GM19463 (cell line): ENCODE measurements around the gene NALCN.

ENCODE experiments used
- ATAC-seq: cut with Tn5 transposase; IDR thresholded peaks from one replicate; pipeline ENCODE4 v1.9.1; 2021; ENCODE audit warnings: mild to moderate bottlenecking, moderate library complexity; ENCODE audit not compliant: unreplicated experiment

The NALCN gene

DNA sequence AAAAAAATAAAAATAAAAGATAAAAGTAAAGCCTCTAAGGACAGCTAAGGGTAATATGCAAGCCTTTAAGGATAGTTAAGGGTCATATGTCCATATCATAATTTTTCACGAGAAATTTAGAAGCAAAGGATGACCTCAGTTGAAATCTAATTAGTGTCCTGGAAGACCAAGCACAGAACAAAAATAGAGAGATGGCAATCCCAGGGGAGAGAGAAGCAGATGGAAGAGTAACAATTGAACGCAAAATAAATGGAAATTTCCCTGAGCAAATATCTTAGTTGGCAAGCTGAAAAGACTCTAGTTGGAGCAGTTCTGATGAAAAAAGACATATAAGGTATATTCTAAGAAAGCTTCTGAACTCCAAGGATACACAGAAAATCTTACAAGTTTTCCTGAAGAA lies 275.4 kb downstream of the NALCN start:
- no peak for ATAC-seq

DNA sequence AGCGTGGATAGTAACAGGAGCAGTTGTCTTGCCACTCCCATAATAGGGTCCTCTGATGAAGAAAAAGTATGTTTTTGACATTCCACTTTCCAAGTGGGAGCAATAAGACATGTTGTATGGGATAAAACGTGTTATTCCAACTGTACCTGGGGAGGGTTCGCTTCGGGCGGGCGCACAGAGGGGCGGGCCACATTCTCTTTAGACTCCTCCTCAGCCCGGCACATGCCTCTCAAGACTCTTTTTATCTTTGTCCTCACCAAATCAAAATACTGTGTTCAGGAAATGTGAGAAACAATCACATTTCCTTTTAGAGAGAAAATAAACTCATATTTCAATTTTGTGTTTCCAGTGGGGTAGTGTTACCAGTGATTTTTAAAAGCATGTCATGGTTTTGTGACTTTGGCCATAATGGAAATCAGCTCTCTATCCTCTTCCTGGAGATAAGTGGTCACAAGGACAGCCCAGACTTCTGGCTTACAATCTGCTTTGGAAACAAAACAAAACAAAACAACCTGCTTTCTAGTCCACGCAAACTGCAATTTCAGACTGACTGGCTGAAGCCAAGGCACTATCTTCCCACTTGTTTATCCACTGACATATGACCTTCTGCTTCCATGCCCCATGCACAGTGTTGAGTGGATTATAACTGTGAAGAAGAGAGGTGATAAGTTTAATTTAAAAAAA lies 276.1 kb downstream of the NALCN start:
- no peak for ATAC-seq

DNA sequence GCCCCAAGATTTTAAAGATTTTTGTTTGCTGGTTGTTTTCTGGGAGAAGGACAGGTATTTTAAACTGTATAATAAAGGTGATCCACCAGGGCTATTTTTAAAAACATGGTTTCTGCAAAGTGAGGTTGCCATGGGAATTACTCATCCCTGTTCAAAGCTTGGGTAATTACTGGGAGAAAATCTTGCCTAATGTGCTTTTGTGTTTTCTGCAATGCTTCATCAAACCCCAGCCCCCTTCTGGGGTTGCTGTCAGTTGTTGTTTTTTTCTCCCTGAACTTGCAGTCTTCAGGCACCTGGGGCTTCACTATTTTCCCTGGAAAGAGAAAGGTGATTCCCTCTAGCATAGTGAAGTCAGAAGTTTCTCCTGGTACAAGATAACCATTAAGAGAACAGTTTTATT lies 277.2 kb downstream of the NALCN start:
- ATAC-seq = no peak

DNA sequence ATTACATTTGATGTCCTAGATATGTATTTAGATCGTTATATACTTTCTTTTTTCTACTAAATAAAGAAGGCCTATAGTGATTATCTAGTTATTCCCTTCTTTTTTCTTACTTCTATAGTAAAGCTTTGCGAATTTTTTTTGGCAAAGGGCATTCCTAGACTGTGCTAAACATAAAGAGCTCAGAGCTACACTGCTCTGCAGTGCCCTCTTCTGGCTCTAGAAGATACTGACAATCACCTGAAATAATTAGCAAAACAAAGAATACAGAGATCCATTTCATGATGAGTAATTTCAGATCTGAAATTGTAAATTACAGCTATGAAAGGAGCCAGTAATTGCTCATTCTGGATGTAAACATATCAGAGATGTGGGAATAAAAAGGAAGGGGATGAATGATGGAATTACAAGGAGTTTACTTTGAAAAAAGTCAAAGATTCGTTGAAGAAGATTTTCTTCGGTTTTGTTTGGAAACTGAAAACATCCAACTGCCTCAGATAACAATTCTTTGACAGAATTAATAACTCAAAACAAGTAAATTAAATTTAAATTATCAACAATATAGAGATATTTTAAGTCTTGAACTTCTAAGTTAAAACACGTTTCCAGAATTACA lies 288.5 kb downstream of the NALCN start:
- peak; percentile 81 for ATAC-seq

GRCh38 chr13:101123028-101123427 lies 293.3 kb downstream of the NALCN start:
- no peak for ATAC-seq

DNA sequence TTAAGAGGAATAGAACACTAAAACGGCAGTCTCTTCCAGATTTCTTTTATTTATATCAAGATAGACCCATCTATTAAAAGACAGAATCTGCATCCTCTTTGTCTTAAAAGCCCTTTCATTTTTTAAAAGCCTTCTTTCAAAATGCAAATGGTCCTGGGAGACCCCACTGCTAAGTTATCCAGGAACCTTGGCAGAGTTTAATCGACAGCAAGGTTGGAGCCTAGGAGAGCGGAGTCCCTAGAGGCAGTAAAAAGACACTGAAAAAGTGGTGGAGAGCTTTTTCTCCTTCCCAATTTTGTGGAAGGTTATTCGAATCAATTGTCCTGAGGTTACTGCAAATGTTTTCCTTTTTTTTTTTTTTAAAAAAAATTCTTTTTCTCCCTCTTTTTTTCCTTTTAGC lies 294.7 kb downstream of the NALCN start:
- ATAC-seq = no peak

DNA sequence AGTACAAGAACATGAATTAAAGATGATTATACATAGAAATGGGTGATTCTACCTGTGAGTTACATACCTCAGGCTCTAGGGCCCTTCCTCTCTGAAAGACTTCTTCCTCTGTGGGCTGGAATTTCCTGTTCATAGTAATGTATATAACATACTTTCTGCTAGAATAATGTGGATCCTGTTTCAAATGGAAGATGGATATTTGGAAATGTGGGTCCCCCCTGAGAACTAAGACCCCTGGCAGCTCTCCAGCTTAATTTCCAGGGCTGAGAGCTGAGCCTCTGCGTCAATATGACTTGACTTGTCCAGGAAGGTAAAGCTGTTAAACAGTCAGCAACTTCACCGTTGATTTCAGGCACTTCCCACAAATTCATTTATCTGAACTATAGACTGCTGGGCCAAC lies 296.3 kb downstream of the NALCN start:
- ATAC-seq = no peak

GRCh38 chr13:101116826-101117225 lies 299.5 kb downstream of the NALCN start:
- ATAC-seq = no peak

- no peak for ATAC-seq
Measured at GRCh38 chr13:101116341-101116740, 300.0 kb downstream of the NALCN start.

DNA sequence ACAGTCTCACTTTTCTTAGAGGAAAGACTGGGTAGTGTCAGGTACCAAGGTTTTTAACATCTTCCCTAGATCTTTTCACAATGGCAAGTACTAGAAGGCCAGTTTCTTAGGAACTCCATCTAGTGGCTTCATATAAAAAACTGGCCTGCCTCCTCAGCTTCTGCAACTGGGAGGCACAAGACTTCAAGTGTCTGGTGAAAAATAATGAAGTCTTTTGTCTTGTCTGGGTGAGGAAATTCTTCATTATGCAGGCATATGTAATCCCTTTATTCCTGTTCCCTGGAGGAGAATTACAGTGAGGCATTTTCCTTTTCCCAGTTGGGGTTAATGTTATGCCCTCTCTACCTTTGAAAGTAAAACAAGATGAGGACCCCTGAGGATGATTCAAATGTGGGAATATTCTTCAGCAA lies 300.5 kb downstream of the NALCN start:
- no peak for ATAC-seq

DNA sequence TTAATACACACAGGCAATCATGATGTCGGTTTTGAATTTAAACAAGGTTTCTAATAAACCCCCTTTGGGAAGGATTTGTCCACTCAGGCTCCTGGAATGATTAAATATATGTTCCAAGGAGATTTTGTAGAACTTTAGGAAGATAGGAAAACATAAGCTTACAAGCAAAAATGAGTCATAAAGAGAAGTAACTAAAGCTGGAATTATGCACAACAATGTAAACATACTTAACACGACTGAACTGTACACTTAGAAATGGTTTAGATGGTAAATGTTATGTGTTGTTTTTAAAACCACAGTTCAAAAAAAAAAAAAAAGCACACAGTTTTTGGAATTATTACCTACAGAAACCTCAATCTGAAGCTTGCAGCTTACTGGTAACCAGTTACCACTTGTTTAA lies 304.4 kb downstream of the NALCN start:
- ATAC-seq = no peak

- ATAC-seq = no peak
Measured at GRCh38 chr13:101109005-101109404, 307.3 kb downstream of the NALCN start.

- ATAC-seq = no peak
Measured at GRCh38 chr13:101098873-101099272, 317.4 kb downstream of the NALCN start.

- ATAC-seq = no peak
Measured at GRCh38 chr13:101092985-101093384, 323.3 kb downstream of the NALCN start.

DNA sequence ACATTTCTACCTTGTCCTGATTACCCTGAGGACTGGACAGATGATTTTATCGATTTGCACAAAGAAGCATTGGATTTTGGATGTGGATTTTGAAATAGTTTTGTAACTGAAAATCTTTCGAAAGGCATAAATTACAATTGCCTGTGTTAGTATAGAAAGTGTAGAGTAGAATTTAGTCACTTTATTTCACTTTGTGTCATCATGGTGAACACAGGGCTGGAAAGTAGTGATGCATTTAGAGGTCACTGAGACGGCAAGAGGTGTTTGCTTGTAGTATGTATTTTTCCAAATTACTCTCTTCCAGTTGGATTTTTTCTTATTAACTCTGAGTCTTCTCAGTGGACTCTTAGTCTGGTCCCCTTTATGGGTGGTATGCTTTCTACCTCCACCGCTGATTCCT lies 326.0 kb downstream of the NALCN start:
- ATAC-seq = no peak

DNA sequence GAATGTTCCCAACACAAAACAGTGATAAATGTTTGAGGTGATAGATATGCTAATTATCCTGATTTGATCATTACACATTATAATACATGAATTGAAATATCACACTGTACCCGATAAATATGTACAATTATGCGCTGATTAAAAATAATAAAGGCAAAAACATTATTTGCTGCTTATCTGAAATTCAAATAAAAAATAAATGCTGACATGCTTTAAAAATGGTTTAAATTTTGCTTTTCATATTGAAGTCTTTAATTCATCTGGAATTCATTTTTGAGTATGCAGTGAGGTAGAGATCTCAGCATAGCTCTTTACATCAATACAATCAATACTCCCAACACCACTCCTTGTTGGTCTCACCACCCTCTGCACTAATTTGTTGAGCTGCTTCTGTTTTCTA lies 330.8 kb downstream of the NALCN start:
- ATAC-seq = no peak

GRCh38 chr13:101082441-101082840 lies 333.9 kb downstream of the NALCN start:
- ATAC-seq = no peak

DNA sequence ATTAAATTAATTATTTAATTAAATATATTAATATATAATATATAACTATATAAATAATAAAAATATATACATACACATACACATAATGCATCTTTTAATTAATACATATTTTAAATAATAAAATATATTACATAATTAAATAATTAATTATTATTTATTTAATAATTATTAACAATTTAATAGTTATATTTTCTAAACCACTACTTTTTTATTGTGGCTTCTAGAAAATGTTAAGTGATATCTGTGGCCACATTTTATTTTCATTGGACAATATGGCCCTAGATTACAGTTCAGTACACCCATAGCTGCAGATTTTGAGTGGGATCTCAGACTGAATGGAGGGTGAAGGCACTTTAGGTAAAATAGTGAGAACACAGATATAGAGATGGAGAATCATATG lies 335.7 kb downstream of the NALCN start:
- ATAC-seq = no peak

DNA sequence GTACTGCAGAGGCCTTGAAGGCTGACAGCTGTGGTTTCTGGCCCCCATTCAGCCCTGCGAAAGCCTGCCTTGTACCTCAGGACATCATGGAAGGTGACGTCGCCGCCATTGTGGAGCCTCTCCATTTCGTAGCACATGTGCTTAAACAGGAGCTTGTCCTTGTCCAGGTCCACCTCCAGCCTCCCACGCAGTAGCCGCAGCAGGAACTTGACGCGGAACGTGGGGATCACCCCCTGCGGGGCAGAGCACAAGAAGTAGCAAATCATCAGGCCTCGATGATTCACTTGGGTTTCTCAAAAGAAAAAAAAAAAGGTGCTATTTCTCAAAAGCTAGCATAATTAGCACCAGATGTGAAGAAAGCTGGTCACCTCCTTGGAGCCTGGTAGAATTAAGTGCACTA lies 351.0 kb downstream of the NALCN start:
- ATAC-seq = no peak

- no peak for ATAC-seq
Measured at GRCh38 chr13:101059793-101060192, 356.5 kb downstream of the NALCN start.

GRCh38 chr13:101058841-101059240 lies 357.5 kb downstream of the NALCN start:
- no peak for ATAC-seq

DNA sequence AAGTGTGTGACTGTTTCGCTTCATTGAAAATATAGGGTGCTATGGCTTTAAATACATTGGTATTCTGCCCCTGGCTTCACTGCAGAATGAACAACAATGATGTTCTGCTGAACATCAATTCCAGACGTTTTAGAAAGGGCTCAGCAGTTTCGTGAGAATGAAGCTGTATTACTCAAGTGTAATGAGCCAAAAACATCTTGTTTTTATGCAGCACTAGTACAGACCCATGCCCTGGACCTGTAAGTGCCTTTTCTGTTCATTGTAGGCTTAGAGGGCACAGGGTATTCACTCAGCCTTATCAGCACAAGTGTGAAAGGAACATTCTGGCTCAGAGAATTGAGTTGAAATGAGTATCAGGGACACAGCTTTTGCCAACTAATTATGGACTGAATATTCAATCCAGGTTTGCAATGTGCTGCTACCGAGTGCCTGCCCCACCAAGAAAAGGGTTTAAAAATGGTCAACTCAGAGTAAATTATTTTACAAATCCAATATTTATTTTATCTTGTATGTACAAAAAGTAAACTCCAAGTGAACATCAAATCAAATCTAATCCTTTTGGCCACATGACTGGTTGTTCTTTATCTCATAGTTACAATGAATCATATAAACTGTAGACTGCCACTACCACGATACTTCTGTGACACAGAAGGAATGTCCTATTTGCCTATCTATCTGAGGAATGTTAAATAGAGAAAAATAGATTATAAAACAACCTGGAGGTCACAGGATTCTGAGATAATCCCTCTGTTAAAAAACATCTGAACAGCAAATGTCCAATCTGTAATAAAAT lies 362.8 kb downstream of the NALCN start:
- no peak for ATAC-seq
